ENCODE results near the gene MYZAP. TPM values are rescaled to one million over a fixed set of nuclear protein-coding genes. Genes with fewer than 3 reads are reported as not detected.

Gene MYZAP
- polyA plus RNA-seq, 1 experiment: not detected

DNA sequence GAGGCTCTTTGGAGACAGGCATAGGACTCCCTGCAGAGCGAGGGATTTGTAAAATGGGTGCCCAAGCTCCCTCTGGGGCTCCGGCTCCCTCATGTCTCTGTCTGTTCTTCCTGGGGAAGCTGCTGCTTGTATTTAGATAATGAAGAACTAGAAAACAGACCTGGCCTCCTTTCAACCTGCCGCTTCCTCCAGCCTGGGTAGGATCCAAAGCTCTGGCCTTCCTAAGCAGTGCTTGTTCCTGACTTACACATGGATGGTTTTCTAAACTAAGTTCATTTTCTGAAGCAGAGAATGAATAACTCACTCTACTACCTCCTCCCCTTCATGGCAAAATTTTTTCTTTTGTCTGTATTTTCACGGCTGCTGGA lies 36.9 kb upstream of the MYZAP start:
- CTCF ChIA-PET: interaction anchor here (0.6 to 8.1 kb wide), 4 partner anchors 10 to 516 kb away, joined by 3 to 47 read pairs (median 6); no protein-coding TSS in a partner anchor
- Histone ChIP-seq H3K4me3 (ENCODE audit: low read depth, low read length) (no peak overlapping the region), H3K9me3 (ENCODE audit: control insufficient read depth, insufficient read depth, low read length) (no peaks in the 10 kb centered on the region), H3K27ac (ENCODE audit: low read depth, low read length) (no peak overlapping the region), H3K27me3 (ENCODE audit: control insufficient read depth, insufficient read depth, low read length) (peaks cover 9% of the 10 kb centered on the region)
- no peak for TF ChIP-seq CTCF (IDR thresholded peaks at IDR 0.05; ENCODE audit: low read depth, low read length)
- DNase-seq (ENCODE audit: low read depth, low spot score): no peak
- POLR2A ChIA-PET: no interaction called here

- H3K27ac ChIP-seq (ENCODE audit: low read depth, low read length): no peak overlapping the region
- ChIA-PET POLR2A (no interaction called here), CTCF (interaction anchor here (0.6 to 8.1 kb wide), 2 partner anchors 13 to 516 kb away, joined by 3 to 47 read pairs; no protein-coding TSS in a partner anchor)
- peaks cover 9% of the 10 kb centered on the region for H3K27me3 ChIP-seq (ENCODE audit: control insufficient read depth, insufficient read depth, low read length)
- no peak for TF ChIP-seq CTCF (IDR thresholded peaks at IDR 0.05; ENCODE audit: low read depth, low read length)
- no peak for DNase-seq (ENCODE audit: low read depth, low spot score)
- no peak overlapping the region for H3K4me3 ChIP-seq (ENCODE audit: low read depth, low read length)
- no peaks in the 10 kb centered on the region for H3K9me3 ChIP-seq (ENCODE audit: control insufficient read depth, insufficient read depth, low read length)
Measured at GRCh38 chr15:57555270-57555669, 36.4 kb upstream of the MYZAP start.

DNA sequence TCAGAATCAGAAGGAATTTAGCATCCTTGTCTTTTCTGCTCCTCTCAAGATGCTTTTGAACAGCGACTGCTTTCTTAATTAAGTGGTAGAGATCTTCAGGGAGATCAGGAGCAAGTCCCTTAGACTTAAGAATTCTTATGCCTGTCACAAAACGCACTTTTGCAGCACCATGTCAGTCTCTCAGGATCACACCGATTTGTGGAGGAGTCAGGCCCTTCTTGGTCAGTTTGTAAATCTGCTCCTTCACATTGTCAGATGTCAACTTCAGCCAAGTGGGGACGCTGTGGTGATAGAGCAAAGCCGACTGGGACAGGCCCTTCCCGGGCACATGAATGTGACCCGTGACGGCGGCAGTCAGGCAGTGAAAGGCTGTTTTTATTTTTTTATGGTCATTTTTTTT lies 35.7 kb upstream of the MYZAP start:
- Histone ChIP-seq H3K4me3 (ENCODE audit: low read depth, low read length) (no peak overlapping the region), H3K27ac (ENCODE audit: low read depth, low read length) (no peak overlapping the region), H3K27me3 (ENCODE audit: control insufficient read depth, insufficient read depth, low read length) (peaks cover 9% of the 10 kb centered on the region), H3K9me3 (ENCODE audit: control insufficient read depth, insufficient read depth, low read length) (no peaks in the 10 kb centered on the region)
- no peak for TF ChIP-seq CTCF (IDR thresholded peaks at IDR 0.05; ENCODE audit: low read depth, low read length)
- POLR2A ChIA-PET: no interaction called here
- CTCF ChIA-PET: interaction anchor here (8.1 kb wide), 1 partner anchor 14 kb away, joined by 47 read pairs; no protein-coding TSS in a partner anchor
- no peak for DNase-seq (ENCODE audit: low read depth, low spot score)

DNA sequence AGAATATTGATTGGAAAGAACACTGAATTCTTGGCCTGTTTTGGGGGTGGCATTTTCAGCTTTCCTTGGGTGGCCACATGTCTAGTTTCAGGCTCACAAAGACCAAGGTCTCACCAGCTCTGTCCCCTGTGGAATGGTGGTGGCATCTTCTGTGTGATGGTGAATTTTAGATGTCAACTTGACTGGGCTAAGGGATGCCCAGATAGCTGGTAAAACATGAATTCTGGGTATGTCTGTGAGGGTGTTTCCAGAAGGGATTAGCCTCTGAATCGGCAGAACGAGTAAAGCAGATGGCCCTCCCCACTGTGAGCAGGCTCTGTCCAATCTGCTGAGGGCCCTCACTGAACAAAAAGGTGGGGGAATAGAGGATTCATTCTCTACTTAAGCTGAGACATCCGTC lies 34.4 kb upstream of the MYZAP start:
- H3K4me3 ChIP-seq (ENCODE audit: low read depth, low read length): no peak overlapping the region
- ChIA-PET POLR2A (no interaction called here), CTCF (interaction anchor here (8.1 kb wide), 1 partner anchor 15 kb away, joined by 47 read pairs; no protein-coding TSS in a partner anchor)
- no peak for TF ChIP-seq CTCF (IDR thresholded peaks at IDR 0.05; ENCODE audit: low read depth, low read length)
- peaks cover 9% of the 10 kb centered on the region for H3K27me3 ChIP-seq (ENCODE audit: control insufficient read depth, insufficient read depth, low read length)
- no peaks in the 10 kb centered on the region for H3K9me3 ChIP-seq (ENCODE audit: control insufficient read depth, insufficient read depth, low read length)
- no peak overlapping the region for H3K27ac ChIP-seq (ENCODE audit: low read depth, low read length)
- no peak for DNase-seq (ENCODE audit: low read depth, low spot score)

- DNase-seq (ENCODE audit: low read depth, low spot score): no peak
- TF ChIP-seq CTCF (IDR thresholded peaks at IDR 0.05; ENCODE audit: low read depth, low read length): no peak
- CTCF ChIA-PET: interaction anchor here (1.0 to 8.1 kb wide), 3 partner anchors 14 to 175 kb away, joined by 3 to 47 read pairs (median 4); no protein-coding TSS in a partner anchor
- H3K9me3 ChIP-seq (ENCODE audit: control insufficient read depth, insufficient read depth, low read length): no peaks in the 10 kb centered on the region
- no peak overlapping the region for H3K27ac ChIP-seq (ENCODE audit: low read depth, low read length)
- H3K27me3 ChIP-seq (ENCODE audit: control insufficient read depth, insufficient read depth, low read length): peaks cover 9% of the 10 kb centered on the region
- H3K4me3 ChIP-seq (ENCODE audit: low read depth, low read length): no peak overlapping the region
- POLR2A ChIA-PET: no interaction called here
Measured at GRCh38 chr15:57557810-57558209, 33.9 kb upstream of the MYZAP start.

Measured in AG04450 (cell line).